SK-N-MC (cell line): Measurements from ENCODE around the gene WDR37.

Experiments used
- EZH2 ChIP-seq: fragments of 200-600 bp; sonication (generic); IDR thresholded peaks from one replicate; pipeline ENCODE4 v1.6.1; 2017; ENCODE audit warnings: antibody characterized with exemption
- FOXP2 ChIP-seq: optimal IDR thresholded peaks from 2 replicates; pipeline ENCODE3; 2011; ENCODE audit warnings: mild to moderate bottlenecking, moderate library complexity; ENCODE audit not compliant: insufficient read depth; ENCODE audit errors: extremely low read length, control extremely low read depth
- POLR2AphosphoS5 ChIP-seq: IDR thresholded peaks from 2 replicates; pipeline ENCODE4 v1.6.1; 2012; ENCODE audit warnings: mild to moderate bottlenecking, low read depth, low read length, borderline replicate concordance

DNA sequence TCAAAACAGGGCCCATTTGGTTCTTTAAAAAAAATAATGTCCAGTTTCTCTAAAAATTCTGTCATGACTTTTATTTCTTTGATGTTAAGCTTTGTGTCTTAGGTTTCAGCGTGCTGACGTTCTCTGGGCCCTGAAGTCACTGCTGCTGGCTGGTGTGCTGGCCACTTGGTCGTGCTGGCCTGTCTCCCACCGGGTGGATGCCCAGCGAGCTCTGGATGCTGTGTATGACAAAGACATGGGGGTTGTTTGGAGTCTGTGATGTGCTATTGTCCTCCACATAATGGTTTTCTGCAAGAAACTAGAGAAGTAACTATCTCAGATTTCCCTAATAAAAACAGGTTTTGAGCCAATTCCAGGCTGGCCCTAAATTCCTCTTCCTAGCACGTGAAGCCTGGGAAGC is 21.0 kb upstream of the WDR37 start:
- no peak for TF ChIP-seq POLR2AphosphoS5
- TF ChIP-seq EZH2: no peak
- TF ChIP-seq FOXP2: no peak
